GM12878 (cell line): Measurements from ENCODE around the gene PLCXD1. TPM values are rescaled to one million over a fixed set of nuclear protein-coding genes. Genes with fewer than 3 reads are reported as not detected.

ENCODE experiments used
- ATAC-seq: fragments of 200-7000 bp; cut with Tn5 transposase; 3 replicates; pipeline ENCODE4 v1.9.1; 2020; ENCODE audit warnings: mild to moderate bottlenecking, moderate library complexity
- BruUV-seq: library from RNA; stranded (reverse); fragments of 400-500 nt; replicated peaks from 2 replicates; lab custom pipeline; 2021; lab: Mats Ljungman, UMichigan
- CTCF ChIA-PET: fragments of 300-600 bp; sonication (Branson Sonifier 250); formaldehyde crosslinking; extraction: SDS; loops from one replicate; lab custom pipeline; 2021; ENCODE audit warnings: inconsistent platforms; lab: Yijun Ruan, JAX
- POLR2A ChIA-PET: fragments of 350-600 bp; formaldehyde crosslinking; extraction: SDS; loops from one replicate; lab custom pipeline; 2021; ENCODE audit warnings: inconsistent platforms; lab: Charles Lee
- RAD21 ChIA-PET: fragments of 300-600 bp; sonication (Branson Sonifier 250); formaldehyde crosslinking; loops from one replicate; lab custom pipeline; 2023; ENCODE audit warnings: antibody characterized with exemption; ENCODE audit not compliant: unreplicated experiment; lab: Charles Lee
- SMC1A ChIA-PET: fragments of 300-600 bp; sonication (Branson Sonifier 250); formaldehyde crosslinking; loops from one replicate; lab custom pipeline; 2023; ENCODE audit not compliant: unreplicated experiment, uncharacterized antibody; lab: Charles Lee
- DNase-seq: peaks from one replicate; pipeline ENCODE4 v3.0.0-alpha.2; 2011; ENCODE audit warnings: low read depth, low spot score
- FAIRE-seq: peaks from 3 replicates; lab custom pipeline; 2011; peaks lifted over from hg19 to GRCh38; lab: Jason Lieb, UNC
- H2AFZ ChIP-seq: 2 replicates; pipeline ENCODE4 v1.6.0; 2011; ENCODE audit warnings: low read depth, low read length, control low read depth; ENCODE audit not compliant: control insufficient read depth
- H3K27ac ChIP-seq: 2 replicates; pipeline ENCODE4 v1.5.1; 2011; ENCODE audit warnings: control low read depth; ENCODE audit not compliant: control insufficient read depth, insufficient read depth
- H3K27me3 ChIP-seq, 2 experiments: replicated peaks in 1 of 2; 2 replicates each; pipeline versions ENCODE4 v1.6.0 to v1.6.1; 2011; ENCODE audit warnings: low read length in 1 of 2; ENCODE audit not compliant: control insufficient read depth in 2 of 2, insufficient read depth in 2 of 2
- H3K36me3 ChIP-seq, 2 experiments: 2 replicates each; pipeline ENCODE4 v1.5.1; 2011; ENCODE audit warnings: low read length in 1 of 2; ENCODE audit not compliant: control insufficient read depth in 2 of 2, insufficient read depth in 2 of 2
- H3K4me1 ChIP-seq: 2 replicates; pipeline ENCODE4 v1.6.1; 2011; ENCODE audit warnings: mild to moderate bottlenecking, low read length, moderate library complexity, mixed read lengths; ENCODE audit not compliant: control insufficient read depth, insufficient read depth
- H3K4me2 ChIP-seq: 2 replicates; pipeline ENCODE4 v1.6.0; 2011; ENCODE audit warnings: control low read depth; ENCODE audit not compliant: control insufficient read depth, insufficient read depth
- H3K4me3 ChIP-seq: fragments of 200-600 bp; sonication (generic); 2 replicates; pipeline ENCODE4 v1.5.1; 2016
- H3K79me2 ChIP-seq: 2 replicates; pipeline ENCODE4 v1.6.0; 2011; ENCODE audit warnings: low read length; ENCODE audit not compliant: control insufficient read depth, insufficient read depth
- H3K9ac ChIP-seq: 2 replicates; pipeline ENCODE4 v1.8.0; 2011; ENCODE audit warnings: low read length, control low read depth, mixed read lengths; ENCODE audit not compliant: control insufficient read depth, insufficient read depth
- H3K9me3 ChIP-seq: replicated peaks from 3 replicates; pipeline ENCODE4 v1.5.1; 2011; ENCODE audit warnings: mild to moderate bottlenecking, low read length; ENCODE audit not compliant: control insufficient read depth, insufficient read depth
- H4K20me1 ChIP-seq: 2 replicates; pipeline ENCODE4 v1.6.0; 2011; ENCODE audit not compliant: control insufficient read depth, insufficient read depth
- ATF7 ChIP-seq: fragments of 450-650 bp; IDR thresholded peaks from 2 replicates; pipeline ENCODE4 v1.6.1; 2016; ENCODE audit warnings: low read depth, mild to moderate bottlenecking
- CBX5 ChIP-seq: sonication (generic); IDR thresholded peaks from 2 replicates; pipeline ENCODE4 v1.6.1; 2016; ENCODE audit warnings: low read depth, moderate library complexity, mild to moderate bottlenecking, inconsistent platforms
- DPF2 ChIP-seq: fragments of 450-650 bp; IDR thresholded peaks from 2 replicates; pipeline ENCODE4 v1.6.1; 2017; ENCODE audit warnings: mild to moderate bottlenecking
- FOXK2 ChIP-seq: fragments of 450-650 bp; IDR thresholded peaks from 2 replicates; pipeline ENCODE4 v1.6.1; 2017; ENCODE audit warnings: mild to moderate bottlenecking, moderate library complexity
- GATAD2B ChIP-seq: fragments of 450-650 bp; conservative IDR thresholded peaks from 2 replicates; pipeline ENCODE4 v1.6.1; 2017; ENCODE audit warnings: low read depth, mild to moderate bottlenecking, moderate library complexity
- HDGF ChIP-seq: fragments of 450-650 bp; IDR thresholded peaks from 2 replicates; pipeline ENCODE4 v1.6.1; 2016; ENCODE audit warnings: antibody characterized with exemption
- JUND ChIP-seq: IDR thresholded peaks from 2 replicates; pipeline ENCODE4 v1.6.1; 2012; ENCODE audit warnings: low read depth, mild to moderate bottlenecking, low read length, improper control_type of control experiment, moderate library complexity
- MEF2A ChIP-seq: IDR thresholded peaks from 2 replicates; pipeline ENCODE4 v1.6.1; 2011; ENCODE audit warnings: low read depth, mild to moderate bottlenecking, low read length, moderate library complexity; ENCODE audit not compliant: insufficient read depth
- MEF2B ChIP-seq: fragments of 450-650 bp; IDR thresholded peaks from 2 replicates; pipeline ENCODE4 v1.6.1; 2018; ENCODE audit warnings: mild to moderate bottlenecking, moderate library complexity; ENCODE audit not compliant: partially characterized antibody, poor library complexity, severe bottlenecking
- RUNX3 ChIP-seq: IDR thresholded peaks from 2 replicates; pipeline ENCODE4 v1.6.1; 2012; ENCODE audit warnings: low read length, inconsistent platforms
- SMAD1 ChIP-seq: fragments of 450-650 bp; IDR thresholded peaks from 2 replicates; pipeline ENCODE4 v1.6.1; 2018; ENCODE audit warnings: mild to moderate bottlenecking, low read depth; ENCODE audit not compliant: partially characterized antibody
- SMC3 ChIP-seq: IDR thresholded peaks from 2 replicates; pipeline ENCODE4 v1.6.1; 2011; ENCODE audit warnings: low read length, improper control_type of control experiment, borderline replicate concordance
- SREBF1 ChIP-seq: IDR thresholded peaks from 2 replicates; pipeline ENCODE4 v1.6.1; 2012; ENCODE audit warnings: mild to moderate bottlenecking, low read length
- SUZ12 ChIP-seq: fragments of 200-600 bp; sonication (generic); IDR thresholded peaks from one replicate; pipeline ENCODE4 v1.6.1; 2018; ENCODE audit warnings: antibody characterized with exemption, mild to moderate bottlenecking; ENCODE audit not compliant: unreplicated experiment
- TCF12 ChIP-seq: IDR thresholded peaks from 2 replicates; pipeline ENCODE4 v1.6.1; 2011; ENCODE audit warnings: low read depth, mild to moderate bottlenecking, low read length
- WRNIP1 ChIP-seq: IDR thresholded peaks from 2 replicates; pipeline ENCODE4 v1.6.1; 2011; ENCODE audit warnings: low read depth, low read length, improper control_type of control experiment, borderline replicate concordance
- ZNF622 ChIP-seq: fragments of 450-650 bp; IDR thresholded peaks from 2 replicates; pipeline ENCODE4 v1.6.1; 2017; ENCODE audit warnings: mild to moderate bottlenecking, inconsistent platforms
- WGBS: methylation state at CpG from one replicate; pipeline ENCODE4 v1.1.6; 2016; ENCODE audit warnings: low lambda C conversion rate; ENCODE audit not compliant: insufficient replicate concordance, insufficient coverage; ENCODE audit errors: missing lambda C conversion rate; 5-methylcytosine and 5-hydroxymethylcytosine counted together
- in situ Hi-C: fragments of 300-500 bp; cut with MboI; formaldehyde crosslinking; loops from 9 replicates; pipeline ENCODE4 v1.14.3; 2018; ENCODE audit warnings: mixed read lengths
- intact Hi-C: fragments of 100-400 bp; cut with micrococcal nuclease; formaldehyde crosslinking; loops from one replicate; pipeline ENCODE4 v1.14.2; 2022; ENCODE audit not compliant: unreplicated experiment
- polyA plus RNA-seq, 11 experiments: library from polyadenylated mRNA; depleted of rRNA in 4 of 11; unstranded in 6 of 11; stranded (reverse) in 5 of 11; fragments of >200 nt; fragmentation: Nextera tagmentation in 4 of 11; fragmentation: Illumina TruSeq in 1 of 11; extraction: Ambion mirVana in 4 of 11; extraction: Trizol in 1 of 11; gene quantifications; 1 replicate in 1 of 11; 2 replicates in 10 of 11; pipeline versions ENCODE4 v1.2.1 to v1.2.3, GENCODE V29; 2011 to 2016; ENCODE audit warnings: inconsistent platforms in 2 of 11, missing spikeins in 2 of 11, low read depth in 1 of 11
- total RNA-seq, 4 experiments: library from RNA; depleted of rRNA in 3 of 4; stranded (reverse); fragments of >200 nt in 3 of 4; fragmentation: Illumina TruSeq in 1 of 4; extraction: Trizol in 1 of 4; gene quantifications; 2 replicates each; pipeline versions ENCODE4 v1.2.1 to v1.2.3, GENCODE V29; 2013 to 2021
- TF ChIP-seq, protein P1 (sequence below): fragments of 450-650 bp; IDR thresholded peaks from 2 replicates; pipeline ENCODE4 v1.6.1; 2017; ENCODE audit warnings: mild to moderate bottlenecking, moderate library complexity
- TF ChIP-seq, protein P2 (sequence below): fragments of 450-650 bp; IDR thresholded peaks from 2 replicates; pipeline ENCODE4 v1.6.1; 2018; ENCODE audit warnings: mild to moderate bottlenecking, low read depth, moderate library complexity; ENCODE audit not compliant: partially characterized antibody

PLCXD1 gene
- total and polyA plus RNA-seq, 10 of the 15 experiments (the other 5 are each of a cell fraction or from before 2014, with no cell fraction given), result 2.4 to 49.7 (median 18.0) TPM

DNA sequence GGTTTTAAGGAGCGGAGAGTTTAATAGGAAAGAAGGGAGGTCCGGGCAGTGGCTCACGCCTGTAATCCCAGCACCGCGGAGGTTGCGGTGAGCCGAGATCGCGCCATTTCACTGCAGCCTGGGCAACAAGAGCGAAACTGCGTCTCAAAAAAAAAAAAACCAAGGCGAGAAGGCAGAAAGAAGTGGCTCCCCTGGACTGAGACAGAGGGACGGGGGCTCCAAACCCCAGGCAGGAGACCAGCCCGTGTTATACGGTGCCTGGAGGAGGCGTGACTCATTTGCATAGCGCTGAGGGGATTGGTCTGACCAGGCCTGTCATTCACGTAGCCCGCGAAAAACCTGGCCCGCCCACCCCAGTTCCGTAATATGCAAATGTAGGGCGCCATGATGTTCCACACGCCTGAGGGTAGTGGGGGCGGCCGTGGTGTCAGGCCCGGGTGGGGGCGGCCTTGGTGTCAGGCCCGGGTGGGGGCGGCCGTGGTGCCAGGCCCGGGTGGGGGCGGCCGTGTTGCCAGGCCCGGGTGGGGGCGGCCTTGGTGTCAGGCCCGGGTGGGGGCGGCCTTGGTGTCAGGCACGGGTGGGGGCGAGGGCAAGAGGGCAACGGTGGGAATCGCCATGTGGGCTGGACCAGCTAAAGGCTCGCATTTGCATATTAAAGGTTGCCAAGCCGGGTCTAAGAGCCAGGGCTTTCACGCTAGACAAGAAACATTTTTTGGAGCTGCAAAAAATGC lies 2.1 kb downstream of the PLCXD1 start:
- no peaks in the 10 kb centered on the region for H4K20me1 ChIP-seq
- intact Hi-C loops, result loop anchor here (5.0 kb wide), 1 partner anchor 34 kb away; the partner anchor contains the start of gene GTPBP6
- peaks cover 5 to 11% of the 10 kb centered on the region in 2 experiments; a peak in 3 of 4 replicates for H3K36me3 ChIP-seq
- H3K27ac ChIP-seq, result peak overlapping the region; percentile 64
- peak; percentile 99 for ATAC-seq
- ChIA-PET SMC1A (no interaction called here), RAD21 (no interaction called here), CTCF (no interaction called here), POLR2A (no interaction called here)
- peak; percentile 98 for FAIRE-seq
- peak overlapping the region; percentile 67 for H3K4me3 ChIP-seq
- no peaks in the 10 kb centered on the region for H3K27me3 ChIP-seq
- H3K9me3 ChIP-seq, result no peaks in the 10 kb centered on the region
- H3K9ac ChIP-seq, result peak overlapping the region; percentile 74
- peaks cover 11% of the 10 kb centered on the region for H3K4me1 ChIP-seq
- peak; percentile 86 for DNase-seq
- H2AFZ ChIP-seq, result peak overlapping the region; percentile 73
- in situ Hi-C loops, result no loop called here
- WGBS, result 0% methylated on average over 24 of the region's 45 CpGs
- H3K79me2 ChIP-seq, result no peaks in the 10 kb centered on the region; the same call in 1 of the 2 replicates
- BruUV-seq, result no TSS peak
- peak overlapping the region; percentile 62 for H3K4me2 ChIP-seq
- TF ChIP-seq SREBF1, result no peak
- peak; percentile 87 for TF ChIP-seq HDGF
- TF ChIP-seq SUZ12, result no peak
- peak; percentile 54 for TF ChIP-seq RUNX3
- no peak for TF ChIP-seq SMAD1
- TF ChIP-seq JUND, result no peak
- TF ChIP-seq DPF2, result no peak
- TF ChIP-seq WRNIP1, result no peak
- TF ChIP-seq SMC3, result no peak
- no peak for TF ChIP-seq MEF2A
- TF ChIP-seq CBX5, result no peak
- no peak for TF ChIP-seq MEF2B
- TF ChIP-seq, protein P1, sequence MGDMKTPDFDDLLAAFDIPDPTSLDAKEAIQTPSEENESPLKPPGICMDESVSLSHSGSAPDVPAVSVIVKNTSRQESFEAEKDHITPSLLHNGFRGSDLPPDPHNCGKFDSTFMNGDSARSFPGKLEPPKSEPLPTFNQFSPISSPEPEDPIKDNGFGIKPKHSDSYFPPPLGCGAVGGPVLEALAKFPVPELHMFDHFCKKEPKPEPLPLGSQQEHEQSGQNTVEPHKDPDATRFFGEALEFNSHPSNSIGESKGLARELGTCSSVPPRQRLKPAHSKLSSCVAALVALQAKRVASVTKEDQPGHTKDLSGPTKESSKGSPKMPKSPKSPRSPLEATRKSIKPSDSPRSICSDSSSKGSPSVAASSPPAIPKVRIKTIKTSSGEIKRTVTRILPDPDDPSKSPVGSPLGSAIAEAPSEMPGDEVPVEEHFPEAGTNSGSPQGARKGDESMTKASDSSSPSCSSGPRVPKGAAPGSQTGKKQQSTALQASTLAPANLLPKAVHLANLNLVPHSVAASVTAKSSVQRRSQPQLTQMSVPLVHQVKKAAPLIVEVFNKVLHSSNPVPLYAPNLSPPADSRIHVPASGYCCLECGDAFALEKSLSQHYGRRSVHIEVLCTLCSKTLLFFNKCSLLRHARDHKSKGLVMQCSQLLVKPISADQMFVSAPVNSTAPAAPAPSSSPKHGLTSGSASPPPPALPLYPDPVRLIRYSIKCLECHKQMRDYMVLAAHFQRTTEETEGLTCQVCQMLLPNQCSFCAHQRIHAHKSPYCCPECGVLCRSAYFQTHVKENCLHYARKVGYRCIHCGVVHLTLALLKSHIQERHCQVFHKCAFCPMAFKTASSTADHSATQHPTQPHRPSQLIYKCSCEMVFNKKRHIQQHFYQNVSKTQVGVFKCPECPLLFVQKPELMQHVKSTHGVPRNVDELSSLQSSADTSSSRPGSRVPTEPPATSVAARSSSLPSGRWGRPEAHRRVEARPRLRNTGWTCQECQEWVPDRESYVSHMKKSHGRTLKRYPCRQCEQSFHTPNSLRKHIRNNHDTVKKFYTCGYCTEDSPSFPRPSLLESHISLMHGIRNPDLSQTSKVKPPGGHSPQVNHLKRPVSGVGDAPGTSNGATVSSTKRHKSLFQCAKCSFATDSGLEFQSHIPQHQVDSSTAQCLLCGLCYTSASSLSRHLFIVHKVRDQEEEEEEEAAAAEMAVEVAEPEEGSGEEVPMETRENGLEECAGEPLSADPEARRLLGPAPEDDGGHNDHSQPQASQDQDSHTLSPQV, result no peak
- TF ChIP-seq FOXK2, result no peak
- TF ChIP-seq, protein P2, sequence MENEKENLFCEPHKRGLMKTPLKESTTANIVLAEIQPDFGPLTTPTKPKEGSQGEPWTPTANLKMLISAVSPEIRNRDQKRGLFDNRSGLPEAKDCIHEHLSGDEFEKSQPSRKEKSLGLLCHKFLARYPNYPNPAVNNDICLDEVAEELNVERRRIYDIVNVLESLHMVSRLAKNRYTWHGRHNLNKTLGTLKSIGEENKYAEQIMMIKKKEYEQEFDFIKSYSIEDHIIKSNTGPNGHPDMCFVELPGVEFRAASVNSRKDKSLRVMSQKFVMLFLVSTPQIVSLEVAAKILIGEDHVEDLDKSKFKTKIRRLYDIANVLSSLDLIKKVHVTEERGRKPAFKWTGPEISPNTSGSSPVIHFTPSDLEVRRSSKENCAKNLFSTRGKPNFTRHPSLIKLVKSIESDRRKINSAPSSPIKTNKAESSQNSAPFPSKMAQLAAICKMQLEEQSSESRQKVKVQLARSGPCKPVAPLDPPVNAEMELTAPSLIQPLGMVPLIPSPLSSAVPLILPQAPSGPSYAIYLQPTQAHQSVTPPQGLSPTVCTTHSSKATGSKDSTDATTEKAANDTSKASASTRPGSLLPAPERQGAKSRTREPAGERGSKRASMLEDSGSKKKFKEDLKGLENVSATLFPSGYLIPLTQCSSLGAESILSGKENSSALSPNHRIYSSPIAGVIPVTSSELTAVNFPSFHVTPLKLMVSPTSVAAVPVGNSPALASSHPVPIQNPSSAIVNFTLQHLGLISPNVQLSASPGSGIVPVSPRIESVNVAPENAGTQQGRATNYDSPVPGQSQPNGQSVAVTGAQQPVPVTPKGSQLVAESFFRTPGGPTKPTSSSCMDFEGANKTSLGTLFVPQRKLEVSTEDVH, result peak; percentile 76
- TF ChIP-seq ZNF622, result no peak
- no peak for TF ChIP-seq GATAD2B
- no peak for TF ChIP-seq TCF12
- 0 out of 2 replicates have a peak, but pooled peaks have one; percentile 12 for TF ChIP-seq ATF7
